ENCODE results near the gene SPATA20.

DNA sequence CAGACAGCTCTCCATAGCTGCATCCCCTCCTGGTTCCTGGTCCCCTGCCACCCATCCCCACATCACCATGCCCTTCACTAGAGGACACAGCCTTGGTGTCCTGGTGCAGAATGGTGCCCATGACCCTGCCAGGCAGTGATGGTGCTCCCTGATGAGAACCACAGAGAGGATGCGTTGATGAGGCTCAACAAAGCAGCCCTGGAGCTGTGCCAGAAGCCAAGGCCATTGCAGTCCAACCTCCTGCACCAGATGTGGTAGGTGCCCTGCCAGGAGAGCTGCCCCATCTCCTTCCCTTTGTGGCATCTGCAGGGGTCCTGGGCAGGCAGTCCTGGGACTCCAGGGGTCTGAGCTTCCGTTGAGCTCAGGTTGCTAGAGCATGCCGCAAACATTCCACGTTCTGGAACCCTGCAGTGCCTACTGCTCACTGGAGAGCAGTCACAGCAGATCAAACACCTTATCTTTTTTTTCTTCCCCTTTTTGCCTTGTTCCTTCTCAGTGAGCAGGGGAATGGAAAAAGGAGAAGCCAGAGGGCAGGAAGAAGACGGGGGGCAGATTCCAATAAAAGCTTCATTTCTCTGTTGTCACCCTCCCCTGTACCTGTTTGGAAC, 19.7 kb upstream of the SPATA20 start:
- no peak for TF ChIP-seq POLR2A (IDR thresholded peaks at IDR 0.05)
- TF ChIP-seq, protein P1, sequence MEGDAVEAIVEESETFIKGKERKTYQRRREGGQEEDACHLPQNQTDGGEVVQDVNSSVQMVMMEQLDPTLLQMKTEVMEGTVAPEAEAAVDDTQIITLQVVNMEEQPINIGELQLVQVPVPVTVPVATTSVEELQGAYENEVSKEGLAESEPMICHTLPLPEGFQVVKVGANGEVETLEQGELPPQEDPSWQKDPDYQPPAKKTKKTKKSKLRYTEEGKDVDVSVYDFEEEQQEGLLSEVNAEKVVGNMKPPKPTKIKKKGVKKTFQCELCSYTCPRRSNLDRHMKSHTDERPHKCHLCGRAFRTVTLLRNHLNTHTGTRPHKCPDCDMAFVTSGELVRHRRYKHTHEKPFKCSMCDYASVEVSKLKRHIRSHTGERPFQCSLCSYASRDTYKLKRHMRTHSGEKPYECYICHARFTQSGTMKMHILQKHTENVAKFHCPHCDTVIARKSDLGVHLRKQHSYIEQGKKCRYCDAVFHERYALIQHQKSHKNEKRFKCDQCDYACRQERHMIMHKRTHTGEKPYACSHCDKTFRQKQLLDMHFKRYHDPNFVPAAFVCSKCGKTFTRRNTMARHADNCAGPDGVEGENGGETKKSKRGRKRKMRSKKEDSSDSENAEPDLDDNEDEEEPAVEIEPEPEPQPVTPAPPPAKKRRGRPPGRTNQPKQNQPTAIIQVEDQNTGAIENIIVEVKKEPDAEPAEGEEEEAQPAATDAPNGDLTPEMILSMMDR (IDR thresholded peaks at IDR 0.05) = no peak
